ENCODE results near the gene RET.

Gene RET

DNA sequence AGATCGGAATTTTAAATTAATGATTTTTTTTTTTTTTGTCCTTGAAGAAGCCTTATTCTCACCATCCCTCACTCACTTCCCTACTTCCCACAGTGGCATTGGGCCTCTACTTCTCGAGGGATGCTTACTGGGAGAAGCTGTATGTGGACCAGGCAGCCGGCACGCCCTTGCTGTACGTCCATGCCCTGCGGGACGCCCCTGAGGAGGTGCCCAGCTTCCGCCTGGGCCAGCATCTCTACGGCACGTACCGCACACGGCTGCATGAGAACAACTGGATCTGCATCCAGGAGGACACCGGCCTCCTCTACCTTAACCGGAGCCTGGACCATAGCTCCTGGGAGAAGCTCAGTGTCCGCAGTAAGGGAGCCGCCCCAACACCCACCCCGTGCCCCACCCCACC, 23.5 kb downstream of the RET start:
- Histone ChIP-seq H2AK5ac (ENCODE audit: low read length) (no peak overlapping the region), H3K4me1 (ENCODE audit: control insufficient read depth, low read depth, low read length) (no peaks in the 10 kb centered on the region), H3K4me2 (ENCODE audit: low read length) (no peak overlapping the region), H2BK120ac (ENCODE audit: low read depth, low read length) (no peak overlapping the region), H3K18ac (ENCODE audit: low read length) (no peak overlapping the region), H3K79me1 (ENCODE audit: low read length) (no peaks in the 10 kb centered on the region), H4K5ac (ENCODE audit: low read length) (no peak overlapping the region), H3K79me2 (ENCODE audit: control insufficient read depth, insufficient read depth, low read length) (no peaks in the 10 kb centered on the region), H3K36me3 (ENCODE audit: control insufficient read depth, insufficient read depth, low read length) (no peaks in the 10 kb centered on the region), H4K8ac (ENCODE audit: low read depth, low read length) (no peak overlapping the region), H3K56ac (ENCODE audit: low read length) (no peak overlapping the region), H2BK5ac (ENCODE audit: low read length) (no peak overlapping the region), H3K23ac (ENCODE audit: low read length) (no peak overlapping the region), H3K4me3 (ENCODE audit: low read length) (no peak overlapping the region), H3K27me3 (ENCODE audit: insufficient read depth, low read length, poor library complexity) (no peaks in the 10 kb centered on the region), H3K27ac (ENCODE audit: low read depth, low read length) (no peak overlapping the region), H3K4ac (ENCODE audit: low read depth, low read length) (no peak overlapping the region), H3K9ac (ENCODE audit: low read length) (no peak overlapping the region), H2BK15ac (replicated peaks; ENCODE audit: low read depth) (no peak overlapping the region)
- WGBS (ENCODE audit: extremely low coverage, insufficient coverage, low lambda C conversion rate): no CpG with 5 or more reads among the region's 17 CpGs
- no peak for DNase-seq

- H3K79me1 ChIP-seq (ENCODE audit: low read length): no peaks in the 10 kb centered on the region
- no peaks in the 10 kb centered on the region for H3K79me2 ChIP-seq (ENCODE audit: control insufficient read depth, insufficient read depth, low read length)
- H3K4ac ChIP-seq (ENCODE audit: low read depth, low read length): no peak overlapping the region
- H3K18ac ChIP-seq (ENCODE audit: low read length): no peak overlapping the region
- H4K8ac ChIP-seq (ENCODE audit: low read depth, low read length): no peak overlapping the region
- H3K9ac ChIP-seq (ENCODE audit: low read length): no peak overlapping the region
- no peak overlapping the region for H3K56ac ChIP-seq (ENCODE audit: low read length)
- no peak overlapping the region for H2AK5ac ChIP-seq (ENCODE audit: low read length)
- no peak overlapping the region for H4K5ac ChIP-seq (ENCODE audit: low read length)
- no peak overlapping the region for H3K27ac ChIP-seq (ENCODE audit: low read depth, low read length)
- H3K23ac ChIP-seq (ENCODE audit: low read length): no peak overlapping the region
- H2BK5ac ChIP-seq (ENCODE audit: low read length): no peak overlapping the region
- DNase-seq: no peak
- no peak overlapping the region for H3K4me3 ChIP-seq (ENCODE audit: low read length)
- H2BK120ac ChIP-seq (ENCODE audit: low read depth, low read length): no peak overlapping the region
- no CpG with 5 or more reads among the region's 19 CpGs for WGBS (ENCODE audit: extremely low coverage, insufficient coverage, low lambda C conversion rate)
- H3K27me3 ChIP-seq (ENCODE audit: insufficient read depth, low read length, poor library complexity): no peaks in the 10 kb centered on the region
- H3K4me1 ChIP-seq (ENCODE audit: control insufficient read depth, low read depth, low read length): no peaks in the 10 kb centered on the region
- H3K36me3 ChIP-seq (ENCODE audit: control insufficient read depth, insufficient read depth, low read length): no peaks in the 10 kb centered on the region
- H2BK15ac ChIP-seq (replicated peaks; ENCODE audit: low read depth): no peak overlapping the region
- no peak overlapping the region for H3K4me2 ChIP-seq (ENCODE audit: low read length)
Observed at GRCh38 chr10:43102063-43102828, 25.4 kb downstream of the RET start.

GRCh38 chr10:43105102-43105955, 28.5 kb downstream of the RET start:
- no CpG with 5 or more reads among the region's 71 CpGs for WGBS (ENCODE audit: extremely low coverage, insufficient coverage, low lambda C conversion rate)

GRCh38 chr10:43105956-43106229, 29.0 kb downstream of the RET start:
- Histone ChIP-seq H3K27me3 (ENCODE audit: insufficient read depth, low read length, poor library complexity) (no peaks in the 10 kb centered on the region), H3K56ac (ENCODE audit: low read length) (peak overlapping the region; percentile 42), H3K36me3 (ENCODE audit: control insufficient read depth, insufficient read depth, low read length) (no peaks in the 10 kb centered on the region), H3K79me1 (ENCODE audit: low read length) (no peaks in the 10 kb centered on the region), H3K18ac (ENCODE audit: low read length) (no peak overlapping the region), H3K4me2 (ENCODE audit: low read length) (no peak overlapping the region), H2AK5ac (ENCODE audit: low read length) (no peak overlapping the region), H3K4ac (ENCODE audit: low read depth, low read length) (no peak overlapping the region), H4K5ac (ENCODE audit: low read length) (no peak overlapping the region), H4K8ac (ENCODE audit: low read depth, low read length) (no peak overlapping the region), H3K27ac (ENCODE audit: low read depth, low read length) (no peak overlapping the region), H2BK15ac (replicated peaks; ENCODE audit: low read depth) (no peak overlapping the region), H2BK5ac (ENCODE audit: low read length) (no peak overlapping the region), H3K9ac (ENCODE audit: low read length) (no peak overlapping the region), H3K4me1 (ENCODE audit: control insufficient read depth, low read depth, low read length) (no peaks in the 10 kb centered on the region), H3K23ac (ENCODE audit: low read length) (no peak overlapping the region), H2BK120ac (ENCODE audit: low read depth, low read length) (no peak overlapping the region), H3K79me2 (ENCODE audit: control insufficient read depth, insufficient read depth, low read length) (no peaks in the 10 kb centered on the region), H3K4me3 (ENCODE audit: low read length) (no peak overlapping the region)
- no CpG with 5 or more reads among the region's 7 CpGs for WGBS (ENCODE audit: extremely low coverage, insufficient coverage, low lambda C conversion rate)
- no peak for DNase-seq

More at GRCh38 chr10:43105102-43105955, 28.5 kb downstream of the RET start:
- Histone ChIP-seq H3K79me1 (ENCODE audit: low read length) (no peaks in the 10 kb centered on the region), H2BK5ac (ENCODE audit: low read length) (no peak overlapping the region), H3K4me2 (ENCODE audit: low read length) (peak overlapping the region; percentile 93), H2BK15ac (replicated peaks; ENCODE audit: low read depth) (no peak overlapping the region), H3K27me3 (ENCODE audit: insufficient read depth, low read length, poor library complexity) (no peaks in the 10 kb centered on the region), H2BK120ac (ENCODE audit: low read depth, low read length) (no peak overlapping the region), H3K4ac (ENCODE audit: low read depth, low read length) (no peak overlapping the region), H3K9ac (ENCODE audit: low read length) (peak overlapping the region; percentile 75), H3K4me1 (ENCODE audit: control insufficient read depth, low read depth, low read length) (no peaks in the 10 kb centered on the region), H3K36me3 (ENCODE audit: control insufficient read depth, insufficient read depth, low read length) (no peaks in the 10 kb centered on the region), H2AK5ac (ENCODE audit: low read length) (no peak overlapping the region), H3K4me3 (ENCODE audit: low read length) (peak overlapping the region; percentile 43), H3K23ac (ENCODE audit: low read length) (peak overlapping the region; percentile 72), H4K5ac (ENCODE audit: low read length) (no peak overlapping the region), H4K8ac (ENCODE audit: low read depth, low read length) (no peak overlapping the region), H3K27ac (ENCODE audit: low read depth, low read length) (no peak overlapping the region), H3K56ac (ENCODE audit: low read length) (peak overlapping the region; percentile 91), H3K79me2 (ENCODE audit: control insufficient read depth, insufficient read depth, low read length) (no peaks in the 10 kb centered on the region), H3K18ac (ENCODE audit: low read length) (no peak overlapping the region)
- peak; percentile 88 for DNase-seq

GRCh38 chr10:43106256-43107091, 29.6 kb downstream of the RET start:
- no peak overlapping the region for H4K5ac ChIP-seq (ENCODE audit: low read length)
- no peak overlapping the region for H4K8ac ChIP-seq (ENCODE audit: low read depth, low read length)
- H3K4me2 ChIP-seq (ENCODE audit: low read length): no peak overlapping the region
- H3K23ac ChIP-seq (ENCODE audit: low read length): no peak overlapping the region
- no peaks in the 10 kb centered on the region for H3K79me2 ChIP-seq (ENCODE audit: control insufficient read depth, insufficient read depth, low read length)
- H2BK15ac ChIP-seq (replicated peaks; ENCODE audit: low read depth): no peak overlapping the region
- no peaks in the 10 kb centered on the region for H3K79me1 ChIP-seq (ENCODE audit: low read length)
- no peak overlapping the region for H3K27ac ChIP-seq (ENCODE audit: low read depth, low read length)
- H2AK5ac ChIP-seq (ENCODE audit: low read length): no peak overlapping the region
- no peaks in the 10 kb centered on the region for H3K4me1 ChIP-seq (ENCODE audit: control insufficient read depth, low read depth, low read length)
- H3K27me3 ChIP-seq (ENCODE audit: insufficient read depth, low read length, poor library complexity): no peaks in the 10 kb centered on the region
- H3K56ac ChIP-seq (ENCODE audit: low read length): no peak overlapping the region
- H3K4ac ChIP-seq (ENCODE audit: low read depth, low read length): no peak overlapping the region
- no CpG with 5 or more reads among the region's 28 CpGs for WGBS (ENCODE audit: extremely low coverage, insufficient coverage, low lambda C conversion rate)
- H3K4me3 ChIP-seq (ENCODE audit: low read length): no peak overlapping the region
- DNase-seq: no peak
- H3K18ac ChIP-seq (ENCODE audit: low read length): no peak overlapping the region
- H3K36me3 ChIP-seq (ENCODE audit: control insufficient read depth, insufficient read depth, low read length): no peaks in the 10 kb centered on the region
- H2BK5ac ChIP-seq (ENCODE audit: low read length): no peak overlapping the region
- no peak overlapping the region for H2BK120ac ChIP-seq (ENCODE audit: low read depth, low read length)
- H3K9ac ChIP-seq (ENCODE audit: low read length): no peak overlapping the region
